Lung (tissue), 16 donors: ENCODE data around the gene LMAN2L. TPM values are rescaled to one million over a fixed set of nuclear protein-coding genes. Genes with fewer than 3 reads are reported as not detected.
A peak's percentile ranks its signal among the peaks of the same experiment; 100 is the strongest.

ENCODE experiments used
- ATAC-seq: fragments of 200-7000 bp; cut with Tn5 transposase; one replicate; pipeline ENCODE4 v1.9.1; 2020; ENCODE audit warnings: moderate number of reproducible peaks; ENCODE audit not compliant: insufficient read depth, low FRiP score
- DNase-seq, 3 donors: peaks; one replicate each; pipeline ENCODE4 v3.0.0-alpha.2; 2013 to 2017
- H3K27ac ChIP-seq, 2 donors: one replicate each; pipeline ENCODE4 v1.5.1; 2013; ENCODE audit warnings: mild to moderate bottlenecking in 2 of 2, moderate library complexity in 2 of 2, control low read depth in 1 of 2, inconsistent platforms in 1 of 2, low read depth in 1 of 2, low read length in 1 of 2
- H3K27me3 ChIP-seq, 3 donors: one replicate each; pipeline ENCODE4 v1.5.1; 2013; ENCODE audit warnings: low read length in 2 of 3; ENCODE audit not compliant: control insufficient read depth in 3 of 3, insufficient read depth in 3 of 3
- H3K36me3 ChIP-seq, 4 donors: one replicate each; pipeline ENCODE4 v1.5.1; 2013; ENCODE audit warnings: low read length in 4 of 4, mild to moderate bottlenecking in 1 of 4, moderate library complexity in 1 of 4; ENCODE audit not compliant: control insufficient read depth in 4 of 4, insufficient read depth in 4 of 4
- H3K4me1 ChIP-seq, 5 donors: one replicate each; pipeline ENCODE4 v1.5.1; 2013; ENCODE audit warnings: low read length in 5 of 5, mild to moderate bottlenecking in 2 of 5, moderate library complexity in 1 of 5; ENCODE audit not compliant: control insufficient read depth in 5 of 5, insufficient read depth in 5 of 5
- H3K4me3 ChIP-seq: one replicate; pipeline ENCODE4 v1.5.1; 2013; ENCODE audit warnings: mild to moderate bottlenecking, control low read depth, moderate library complexity
- H3K9ac ChIP-seq, 2 donors: one replicate each; pipeline ENCODE4 v1.5.1; 2013; ENCODE audit warnings: low read length in 2 of 2, control low read depth in 1 of 2; ENCODE audit not compliant: insufficient read depth in 1 of 2
- H3K9me3 ChIP-seq, 4 donors: one replicate each; pipeline ENCODE4 v1.5.1; 2013; ENCODE audit warnings: low read length in 3 of 4, mild to moderate bottlenecking in 1 of 4, moderate library complexity in 1 of 4; ENCODE audit not compliant: control insufficient read depth in 4 of 4, insufficient read depth in 3 of 4
- CTCF ChIP-seq: IDR thresholded peaks from 2 replicates; pipeline ENCODE4 v1.5.1; 2012; ENCODE audit warnings: mild to moderate bottlenecking; ENCODE audit errors: control extremely low read depth, extremely low read depth
- WGBS, 2 donors: extraction: QIAGEN DNeasy Blood & Tissue Kit; methylation state at CpG; one replicate each; pipeline ENCODE4 v1.1.7; 2013; 5-methylcytosine and 5-hydroxymethylcytosine counted together
- long read RNA-seq, 5 donors: transcript quantifications; one replicate each; lab custom pipeline, GENCODE V29; 2026
- polyA plus RNA-seq, 2 donors: library from polyadenylated mRNA; stranded (reverse); fragments of 200-250 nt; gene quantifications; one replicate each; pipeline ENCODE4 v1.2.1, GENCODE V29; 2013
- total RNA-seq, 2 donors: library from RNA; depleted of rRNA in 1 of 2; stranded (reverse); fragments of >200 nt in 1 of 2; gene quantifications; one replicate each; pipeline ENCODE4 v1.2.1, GENCODE V29; 2014 to 2021
- donor health status: control.
- donor health status: control.
- donor health status: Bipolar disorder and iron deficiency.
- donor health status: healthy.
- donor health status: DM: yes; HTN: yes; CAD: no.

The LMAN2L gene
- total RNA-seq (10 to 100 TPM; 16.7 to 36.3 TPM), polyA plus RNA-seq (10 to 100 TPM in 1 of 2 donors, 1 to 10 TPM in 1; 8.6 to 16.3 TPM)
- long read RNA-seq, donor 1, transcript LMAN2L-201 (8 exons, 2,397 nt): major isoform, 15 of 24 reads
- long read RNA-seq, donor 1, partial matches to known transcripts: 6 of 24 reads
- long read RNA-seq, donor 1, other reads (novel, unspliced or antisense): 0 of 24 reads
- long read RNA-seq, donor 2, partial matches to known transcripts: 0 of 3 reads
- long read RNA-seq, donor 2, other reads (novel, unspliced or antisense): 0 of 3 reads
- long read RNA-seq, donor 3, transcript LMAN2L-201 (8 exons, 2,397 nt): major isoform, 12 of 12 reads
- long read RNA-seq, donor 3, partial matches to known transcripts: 0 of 12 reads
- long read RNA-seq, donor 3, other reads (novel, unspliced or antisense): 0 of 12 reads
- long read RNA-seq, donor 4, transcript LMAN2L-201 (8 exons, 2,397 nt): major isoform, 7 of 7 reads
- long read RNA-seq, donor 4, partial matches to known transcripts: 0 of 7 reads
- long read RNA-seq, donor 4, other reads (novel, unspliced or antisense): 0 of 7 reads
- long read RNA-seq, donor 5, transcript LMAN2L-201 (8 exons, 2,397 nt): major isoform, 19 of 20 reads
- long read RNA-seq, donor 5, partial matches to known transcripts: 0 of 20 reads
- long read RNA-seq, donor 5, other reads (novel, unspliced or antisense): 0 of 20 reads

- WGBS, 2 donors: 0 to 1% methylated on average over 43 of the region's 43 CpGs
- Histone ChIP-seq H3K4me3 (peak within 1 kb of the TSS; percentile 95), H3K27me3 (no peaks in the 10 kb centered on the region), H3K9ac (peak within 1 kb of the TSS; percentile 85 to 94), H3K36me3 (peaks cover 0 to 14% (median 4%) of the 10 kb centered on the region in 4 donors), H3K9me3 (no peaks in the 10 kb centered on the region), H3K4me1 (peaks cover 0 to 23% (median 9%) of the 10 kb centered on the region in 5 donors), H3K27ac (peak within 1 kb of the TSS; percentile 25 to 86)
- ATAC-seq: peak; percentile 99
- peak; percentile 98 to 99 (median 99) for DNase-seq
- TF ChIP-seq CTCF: no peak
Measured at GRCh38 chr2:96739633-96740428, at the start of gene LMAN2L. Gene LMAN2L (minus strand): TSS chr2:96740064. CDS start chr2:96740040, 24 bp downstream.

DNA sequence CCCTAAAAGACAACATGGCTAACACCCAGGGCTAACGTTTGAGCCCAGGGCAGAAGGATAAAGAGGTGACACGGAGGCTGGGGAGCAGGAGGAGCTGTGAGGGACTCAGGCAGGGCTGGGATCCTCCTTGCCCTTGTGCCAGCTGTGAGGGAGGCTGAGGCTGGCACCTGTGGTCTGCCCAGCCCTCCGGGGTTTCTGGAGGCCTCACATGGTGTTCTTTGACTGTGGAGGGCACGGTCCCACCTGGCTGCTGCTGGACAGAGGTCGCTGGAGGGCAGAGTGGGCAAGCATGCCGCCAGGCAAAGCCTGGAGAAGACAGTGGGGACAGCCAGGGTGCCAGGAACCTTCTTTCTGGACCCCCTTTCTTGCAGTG, 49.4 kb upstream of the LMAN2L start:
- Histone ChIP-seq H3K27me3 (no peaks in the 10 kb centered on the region), H3K4me3 (no peak overlapping the region)
- WGBS, 2 donors: 87% methylated on average over 6 of the region's 6 CpGs

More for the DNA sequence above, 49.4 kb upstream of the LMAN2L start:
- Histone ChIP-seq H3K27ac (peak overlapping the region; percentile 13 to 89), H3K9me3 (no peaks in the 10 kb centered on the region), H3K9ac (no peak overlapping the region), H3K36me3 (no peaks in the 10 kb centered on the region), H3K4me1 (peaks cover 0 to 14% (median 0%) of the 10 kb centered on the region in 5 donors)
- no peak for DNase-seq
- no peak for TF ChIP-seq CTCF
- ATAC-seq: no peak
